HEK293 (cell line): ENCODE measurements around the gene RPS26.

ENCODE experiments used
- KLF9 ChIP-seq: fragments of 450-650 bp; formaldehyde crosslinking; IDR thresholded peaks from 2 replicates; pipeline ENCODE4 v1.5.1; 2016; ENCODE audit warnings: missing biosample characterization, missing genetic modification characterization, low read depth
- MZF1 ChIP-seq: fragments of 450-650 bp; formaldehyde crosslinking; IDR thresholded peaks from 2 replicates; pipeline ENCODE4 v1.5.1; 2017; ENCODE audit warnings: missing biosample characterization, missing genetic modification characterization, borderline replicate concordance
- PATZ1 ChIP-seq: fragments of 450-650 bp; formaldehyde crosslinking; IDR thresholded peaks from 2 replicates; pipeline ENCODE4 v1.5.1; 2016; ENCODE audit warnings: missing biosample characterization, missing genetic modification characterization
- PRDM10 ChIP-seq: fragments of 450-650 bp; formaldehyde crosslinking; IDR thresholded peaks from 2 replicates; pipeline ENCODE4 v1.5.1; 2016; ENCODE audit warnings: missing biosample characterization, missing genetic modification characterization
- REST ChIP-seq: fragments of 450-650 bp; formaldehyde crosslinking; IDR thresholded peaks from 2 replicates; pipeline ENCODE4 v1.5.1; 2016; ENCODE audit warnings: missing biosample characterization, missing genetic modification characterization
- SP2 ChIP-seq: fragments of 450-650 bp; formaldehyde crosslinking; IDR thresholded peaks from 2 replicates; pipeline ENCODE4 v1.5.1; 2016; ENCODE audit warnings: missing biosample characterization, missing genetic modification characterization
- SP3 ChIP-seq: fragments of 450-650 bp; formaldehyde crosslinking; IDR thresholded peaks from 2 replicates; pipeline ENCODE4 v1.5.1; 2016; ENCODE audit warnings: missing biosample characterization, missing genetic modification characterization
- SP7 ChIP-seq: fragments of 450-650 bp; formaldehyde crosslinking; IDR thresholded peaks from 2 replicates; pipeline ENCODE4 v1.5.1; 2016; ENCODE audit warnings: missing biosample characterization, missing genetic modification characterization
- TRIM28 ChIP-seq: IDR thresholded peaks from 2 replicates; pipeline ENCODE4 v1.6.1; 2011; ENCODE audit warnings: low read length, control low read depth, borderline replicate concordance
- ZNF2 ChIP-seq: fragments of 450-650 bp; formaldehyde crosslinking; IDR thresholded peaks from 2 replicates; pipeline ENCODE4 v1.5.1; 2016; ENCODE audit warnings: missing biosample characterization, missing genetic modification characterization
- ZNF394 ChIP-seq: fragments of 450-650 bp; formaldehyde crosslinking; IDR thresholded peaks from 2 replicates; pipeline ENCODE4 v1.5.1; 2016; ENCODE audit warnings: missing biosample characterization, missing genetic modification characterization, mild to moderate bottlenecking, moderate library complexity, borderline replicate concordance
- ZNF501 ChIP-seq: fragments of 450-650 bp; formaldehyde crosslinking; IDR thresholded peaks from 2 replicates; pipeline ENCODE4 v1.5.1; 2016; ENCODE audit warnings: missing biosample characterization, missing genetic modification characterization
- ZNF600 ChIP-seq: fragments of 450-650 bp; formaldehyde crosslinking; IDR thresholded peaks from 2 replicates; pipeline ENCODE4 v1.5.1; 2016; ENCODE audit warnings: missing biosample characterization, missing genetic modification characterization
- ZNF654 ChIP-seq: fragments of 450-650 bp; formaldehyde crosslinking; IDR thresholded peaks from 2 replicates; pipeline ENCODE4 v1.5.1; 2016; ENCODE audit warnings: low read depth, missing biosample characterization, missing genetic modification characterization
- ZNF658 ChIP-seq: fragments of 450-650 bp; formaldehyde crosslinking; IDR thresholded peaks from 2 replicates; pipeline ENCODE4; 2016; ENCODE audit warnings: missing biosample characterization, missing genetic modification characterization
- ZXDB ChIP-seq: fragments of 450-650 bp; formaldehyde crosslinking; IDR thresholded peaks from 2 replicates; pipeline ENCODE4 v1.5.1; 2016; ENCODE audit warnings: missing biosample characterization, missing genetic modification characterization
- TF ChIP-seq, protein P1 (sequence below): fragments of 450-650 bp; formaldehyde crosslinking; IDR thresholded peaks from 2 replicates; pipeline ENCODE4 v1.5.1; 2017; ENCODE audit warnings: missing biosample characterization, missing genetic modification characterization
- TF ChIP-seq, protein P2 (sequence below): fragments of 450-650 bp; formaldehyde crosslinking; IDR thresholded peaks from 2 replicates; pipeline ENCODE4 v1.5.0; 2017; ENCODE audit warnings: missing biosample characterization, missing genetic modification characterization, borderline replicate concordance
- TF ChIP-seq, protein P3 (sequence below): fragments of 450-650 bp; formaldehyde crosslinking; IDR thresholded peaks from 2 replicates; pipeline ENCODE4 v1.5.1; 2016; ENCODE audit warnings: missing biosample characterization, missing genetic modification characterization
- TF ChIP-seq, protein P4 (sequence below): fragments of 450-650 bp; formaldehyde crosslinking; IDR thresholded peaks from 2 replicates; pipeline ENCODE4 v1.5.1; 2017; ENCODE audit warnings: missing biosample characterization, missing genetic modification characterization

RPS26 gene

GRCh38 chr12:55996715-55997534 lies 44.8 kb upstream of the RPS26 start, which contains the start of gene SUOX (continued):
- TF ChIP-seq PRDM10 (tag by site-specific recombination) (0 out of 2 replicates have a peak, but pooled peaks have one; percentile 9), ZNF600 (peak; percentile 66; the same call in 1 of the 2 replicates), ZXDB (tag by site-specific recombination) (0 out of 2 replicates have a peak, but pooled peaks have one; percentile 30), SP7 (tag by site-specific recombination) (0 out of 2 replicates have a peak, but pooled peaks have one; percentile 17), ZNF394 (tag by site-specific recombination) (peak; percentile 52; the same call in 1 of the 2 replicates), SP3 (tag by site-specific recombination) (peak; percentile 46), ZNF501 (tag by site-specific recombination) (0 out of 2 replicates have a peak, but pooled peaks have one; percentile 63), SP2 (peak; percentile 92), REST (no peak), ZNF654 (tag by site-specific recombination) (no peak), MZF1 (no peak), ZNF658 (tag by site-specific recombination) (no peak), PATZ1 (tag by site-specific recombination) (peak; percentile 53; the same call in 1 of the 2 replicates), TRIM28 (peak; percentile 35; the same call in 1 of the 2 replicates), KLF9 (tag by site-specific recombination) (peak; percentile 69; the same call in 1 of the 2 replicates), ZNF2 (tag by site-specific recombination) (no peak)
- TF ChIP-seq, protein P1, sequence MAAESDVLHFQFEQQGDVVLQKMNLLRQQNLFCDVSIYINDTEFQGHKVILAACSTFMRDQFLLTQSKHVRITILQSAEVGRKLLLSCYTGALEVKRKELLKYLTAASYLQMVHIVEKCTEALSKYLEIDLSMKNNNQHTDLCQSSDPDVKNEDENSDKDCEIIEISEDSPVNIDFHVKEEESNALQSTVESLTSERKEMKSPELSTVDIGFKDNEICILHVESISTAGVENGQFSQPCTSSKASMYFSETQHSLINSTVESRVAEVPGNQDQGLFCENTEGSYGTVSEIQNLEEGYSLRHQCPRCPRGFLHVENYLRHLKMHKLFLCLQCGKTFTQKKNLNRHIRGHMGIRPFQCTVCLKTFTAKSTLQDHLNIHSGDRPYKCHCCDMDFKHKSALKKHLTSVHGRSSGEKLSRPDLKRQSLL (tag by site-specific recombination) = peak; percentile 58; the same call in 1 of the 2 replicates
- TF ChIP-seq, protein P2, sequence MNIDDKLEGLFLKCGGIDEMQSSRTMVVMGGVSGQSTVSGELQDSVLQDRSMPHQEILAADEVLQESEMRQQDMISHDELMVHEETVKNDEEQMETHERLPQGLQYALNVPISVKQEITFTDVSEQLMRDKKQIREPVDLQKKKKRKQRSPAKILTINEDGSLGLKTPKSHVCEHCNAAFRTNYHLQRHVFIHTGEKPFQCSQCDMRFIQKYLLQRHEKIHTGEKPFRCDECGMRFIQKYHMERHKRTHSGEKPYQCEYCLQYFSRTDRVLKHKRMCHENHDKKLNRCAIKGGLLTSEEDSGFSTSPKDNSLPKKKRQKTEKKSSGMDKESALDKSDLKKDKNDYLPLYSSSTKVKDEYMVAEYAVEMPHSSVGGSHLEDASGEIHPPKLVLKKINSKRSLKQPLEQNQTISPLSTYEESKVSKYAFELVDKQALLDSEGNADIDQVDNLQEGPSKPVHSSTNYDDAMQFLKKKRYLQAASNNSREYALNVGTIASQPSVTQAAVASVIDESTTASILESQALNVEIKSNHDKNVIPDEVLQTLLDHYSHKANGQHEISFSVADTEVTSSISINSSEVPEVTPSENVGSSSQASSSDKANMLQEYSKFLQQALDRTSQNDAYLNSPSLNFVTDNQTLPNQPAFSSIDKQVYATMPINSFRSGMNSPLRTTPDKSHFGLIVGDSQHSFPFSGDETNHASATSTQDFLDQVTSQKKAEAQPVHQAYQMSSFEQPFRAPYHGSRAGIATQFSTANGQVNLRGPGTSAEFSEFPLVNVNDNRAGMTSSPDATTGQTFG (tag by site-specific recombination) = no peak
- TF ChIP-seq, protein P3, sequence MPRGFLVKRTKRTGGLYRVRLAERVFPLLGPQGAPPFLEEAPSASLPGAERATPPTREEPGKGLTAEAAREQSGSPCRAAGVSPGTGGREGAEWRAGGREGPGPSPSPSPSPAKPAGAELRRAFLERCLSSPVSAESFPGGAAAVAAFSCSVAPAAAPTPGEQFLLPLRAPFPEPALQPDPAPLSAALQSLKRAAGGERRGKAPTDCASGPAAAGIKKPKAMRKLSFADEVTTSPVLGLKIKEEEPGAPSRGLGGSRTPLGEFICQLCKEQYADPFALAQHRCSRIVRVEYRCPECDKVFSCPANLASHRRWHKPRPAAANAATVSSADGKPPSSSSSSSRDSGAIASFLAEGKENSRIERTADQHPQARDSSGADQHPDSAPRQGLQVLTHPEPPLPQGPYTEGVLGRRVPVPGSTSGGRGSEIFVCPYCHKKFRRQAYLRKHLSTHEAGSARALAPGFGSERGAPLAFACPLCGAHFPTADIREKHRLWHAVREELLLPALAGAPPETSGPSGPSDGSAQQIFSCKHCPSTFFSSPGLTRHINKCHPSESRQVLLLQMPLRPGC (tag by site-specific recombination) = peak; percentile 47; the same call in 1 of the 2 replicates
- TF ChIP-seq, protein P4, sequence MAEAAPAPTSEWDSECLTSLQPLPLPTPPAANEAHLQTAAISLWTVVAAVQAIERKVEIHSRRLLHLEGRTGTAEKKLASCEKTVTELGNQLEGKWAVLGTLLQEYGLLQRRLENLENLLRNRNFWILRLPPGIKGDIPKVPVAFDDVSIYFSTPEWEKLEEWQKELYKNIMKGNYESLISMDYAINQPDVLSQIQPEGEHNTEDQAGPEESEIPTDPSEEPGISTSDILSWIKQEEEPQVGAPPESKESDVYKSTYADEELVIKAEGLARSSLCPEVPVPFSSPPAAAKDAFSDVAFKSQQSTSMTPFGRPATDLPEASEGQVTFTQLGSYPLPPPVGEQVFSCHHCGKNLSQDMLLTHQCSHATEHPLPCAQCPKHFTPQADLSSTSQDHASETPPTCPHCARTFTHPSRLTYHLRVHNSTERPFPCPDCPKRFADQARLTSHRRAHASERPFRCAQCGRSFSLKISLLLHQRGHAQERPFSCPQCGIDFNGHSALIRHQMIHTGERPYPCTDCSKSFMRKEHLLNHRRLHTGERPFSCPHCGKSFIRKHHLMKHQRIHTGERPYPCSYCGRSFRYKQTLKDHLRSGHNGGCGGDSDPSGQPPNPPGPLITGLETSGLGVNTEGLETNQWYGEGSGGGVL (tag by site-specific recombination) = 0 out of 2 replicates have a peak, but pooled peaks have one; percentile 12
